A549 (cell line): ENCODE data around the gene NMUR2.

Experiments used
- CTCF ChIP-seq: fragments of >200 bp; sonication (Bioruptor Twin); formaldehyde crosslinking; IDR thresholded peaks from 3 replicates; pipeline ENCODE4 v1.5.1; 2016
- MAX ChIP-seq: IDR thresholded peaks from 2 replicates; pipeline ENCODE4 v1.6.1; 2012
- NR3C1 ChIP-seq: fragments of >200 bp; sonication (Bioruptor Twin); formaldehyde crosslinking; IDR thresholded peaks from 3 replicates; pipeline ENCODE4 v1.6.1; 2017
- POLR2A ChIP-seq: IDR thresholded peaks from 2 replicates; pipeline ENCODE4 v1.6.1; 2012; ENCODE audit warnings: mild to moderate bottlenecking, low read length
- SMC3 ChIP-seq: fragments of >200 bp; sonication (Bioruptor Twin); formaldehyde crosslinking; IDR thresholded peaks from 3 replicates; pipeline ENCODE4 v1.6.1; 2018; ENCODE audit warnings: inconsistent platforms

- no peak for TF ChIP-seq CTCF
- TF ChIP-seq SMC3 = no peak
- TF ChIP-seq MAX = no peak
- TF ChIP-seq NR3C1 = no peak
- TF ChIP-seq POLR2A = no peak
Observed at GRCh38 chr5:152404494-152404893, 585 bp downstream of the NMUR2 start.
